ENCODE results near the gene PARP8. TPM values are rescaled to one million over a fixed set of nuclear protein-coding genes. Genes with fewer than 3 reads are reported as not detected.
A peak's percentile ranks its signal among the peaks of the same experiment; 100 is the strongest.
"Not testable (repeated sequence)": the region's sequence is repeated elsewhere in the genome, so short reads cannot be mapped to it uniquely, and the experiment has no call there.

The PARP8 gene
- 14.4 TPM for polyA plus RNA-seq (2013, experiment 1 of 2)
- 13.3 TPM for polyA plus RNA-seq (2013, experiment 2 of 2)

- peak within 1 kb of the TSS; percentile 94 for H4K8ac ChIP-seq (ENCODE audit: low read length)
- H3K4me1 ChIP-seq (ENCODE audit: control insufficient read depth, insufficient read depth, low read depth, low read length), result no peaks in the 10 kb centered on the region
- no peaks in the 10 kb centered on the region for H3K9me3 ChIP-seq (ENCODE audit: control insufficient read depth, low read length)
- peak within 1 kb of the TSS in 1 of 2 experiments; percentile 23 for H3K23ac ChIP-seq (ENCODE audit: low read length in 2 of 2)
- H3K27ac ChIP-seq (ENCODE audit: low read length, poor library complexity, severe bottlenecking), result peak within 1 kb of the TSS; percentile 57
- H2BK120ac ChIP-seq (ENCODE audit: low read depth, low read length), result peak within 1 kb of the TSS; percentile 82
- peak within 1 kb of the TSS; percentile 54 to 92 for H2BK12ac ChIP-seq (ENCODE audit: low read length in 2 of 2)
- no peaks in the 10 kb centered on the region for H3K36me3 ChIP-seq (ENCODE audit: control insufficient read depth in 1 of 2, insufficient read depth in 2 of 2, low read depth in 1 of 2, low read length in 2 of 2)
- H3K18ac ChIP-seq (ENCODE audit: low read depth in 1 of 2, low read length in 2 of 2), result peak within 1 kb of the TSS; percentile 98 to 99
- peak within 1 kb of the TSS; percentile 92 to 96 for H3K4me3 ChIP-seq (ENCODE audit: insufficient read depth in 1 of 2, low read depth in 1 of 2, low read length in 2 of 2)
- no peaks in the 10 kb centered on the region for H3K27me3 ChIP-seq (ENCODE audit: control insufficient read depth in 1 of 2, insufficient read depth in 1 of 2, low read length in 2 of 2)
- H3K9ac ChIP-seq (ENCODE audit: low read length), result peak within 1 kb of the TSS; percentile 94
- H4K91ac ChIP-seq (ENCODE audit: low read length), result peak within 1 kb of the TSS; percentile 97
- under 1% methylated on average over 32 of the region's 66 CpGs for WGBS
- peak within 1 kb of the TSS; percentile 61 for H2BK5ac ChIP-seq (ENCODE audit: low read depth, low read length, poor library complexity, severe bottlenecking)
- peaks cover 3% of the 10 kb centered on the region for H3K79me1 ChIP-seq (replicated peaks; ENCODE audit: low read length, poor library complexity, severe bottlenecking)
- DNase-seq, result peak; percentile 82
- H3K4me2 ChIP-seq (ENCODE audit: low read length, poor library complexity, severe bottlenecking), result peak within 1 kb of the TSS; percentile 87
- peak within 1 kb of the TSS; percentile 95 for H2AFZ ChIP-seq (ENCODE audit: low read depth, low read length)
- H2BK15ac ChIP-seq (ENCODE audit: low read depth, poor library complexity, severe bottlenecking), result peak within 1 kb of the TSS; percentile 90
- H3K4ac ChIP-seq (ENCODE audit: low read depth in 1 of 2, low read length in 2 of 2), result peak within 1 kb of the TSS; percentile 80 to 94
- H2AK5ac ChIP-seq (ENCODE audit: low read length, severe bottlenecking), result peak within 1 kb of the TSS; percentile 54
- peak within 1 kb of the TSS; percentile 86 to 96 for H3K14ac ChIP-seq (ENCODE audit: low read length in 2 of 2)
Measured at GRCh38 chr5:50666261-50667022, at the start of gene PARP8. PARP8 (plus strand) TSS chr5:50666637; CDS start chr5:50667096, 459 bp downstream.

- Histone ChIP-seq H2BK12ac (ENCODE audit: low read length in 2 of 2) (no peak overlapping the region), H3K23ac (ENCODE audit: low read length in 2 of 2) (no peak overlapping the region), H3K79me1 (replicated peaks; ENCODE audit: low read length, poor library complexity, severe bottlenecking) (no peaks in the 10 kb centered on the region), H2BK120ac (ENCODE audit: low read depth, low read length) (no peak overlapping the region), H3K27me3 (ENCODE audit: control insufficient read depth in 1 of 2, insufficient read depth in 1 of 2, low read length in 2 of 2) (no peaks in the 10 kb centered on the region), H2AK5ac (ENCODE audit: low read length, severe bottlenecking) (no peak overlapping the region), H4K8ac (ENCODE audit: low read length) (no peak overlapping the region), H2BK5ac (ENCODE audit: low read depth, low read length, poor library complexity, severe bottlenecking) (no peak overlapping the region), H3K4ac (ENCODE audit: low read depth in 1 of 2, low read length in 2 of 2) (no peak overlapping the region), H3K9ac (ENCODE audit: low read length) (no peak overlapping the region), H3K4me2 (ENCODE audit: low read length, poor library complexity, severe bottlenecking) (no peak overlapping the region), H3K36me3 (ENCODE audit: control insufficient read depth in 1 of 2, insufficient read depth in 2 of 2, low read depth in 1 of 2, low read length in 2 of 2) (no peaks in the 10 kb centered on the region), H3K4me3 (ENCODE audit: insufficient read depth in 1 of 2, low read depth in 1 of 2, low read length in 2 of 2) (no peak overlapping the region), H3K27ac (ENCODE audit: low read length, poor library complexity, severe bottlenecking) (no peak overlapping the region), H2BK15ac (ENCODE audit: low read depth, poor library complexity, severe bottlenecking) (no peak overlapping the region), H3K18ac (ENCODE audit: low read depth in 1 of 2, low read length in 2 of 2) (no peak overlapping the region), H3K4me1 (ENCODE audit: control insufficient read depth, insufficient read depth, low read depth, low read length) (no peaks in the 10 kb centered on the region), H3K9me3 (ENCODE audit: control insufficient read depth, low read length) (no peaks in the 10 kb centered on the region), H2AFZ (ENCODE audit: low read depth, low read length) (no peak overlapping the region), H4K91ac (ENCODE audit: low read length) (no peak overlapping the region), H3K14ac (ENCODE audit: low read length in 2 of 2) (no peak overlapping the region)
- 77% methylated on average over 3 of the region's 3 CpGs for WGBS
- DNase-seq, result no peak
Measured at GRCh38 chr5:50623666-50624065, 42.8 kb upstream of the PARP8 start.

GRCh38 chr5:50634866-50635265 lies 31.6 kb upstream of the PARP8 start:
- not testable (repeated sequence) for H3K9me3 ChIP-seq (ENCODE audit: control insufficient read depth, low read length); H3K18ac ChIP-seq (ENCODE audit: low read depth in 1 of 2, low read length in 2 of 2); H4K91ac ChIP-seq (ENCODE audit: low read length); H3K4me2 ChIP-seq (ENCODE audit: low read length, poor library complexity, severe bottlenecking); H3K4me3 ChIP-seq (ENCODE audit: insufficient read depth in 1 of 2, low read depth in 1 of 2, low read length in 2 of 2); H4K8ac ChIP-seq (ENCODE audit: low read length); H3K9ac ChIP-seq (ENCODE audit: low read length); H2AFZ ChIP-seq (ENCODE audit: low read depth, low read length); DNase-seq; H3K14ac ChIP-seq (ENCODE audit: low read length in 2 of 2); H3K27ac ChIP-seq (ENCODE audit: low read length, poor library complexity, severe bottlenecking); H2BK120ac ChIP-seq (ENCODE audit: low read depth, low read length); H3K23ac ChIP-seq (ENCODE audit: low read length in 2 of 2); H3K79me1 ChIP-seq (replicated peaks; ENCODE audit: low read length, poor library complexity, severe bottlenecking); H2BK15ac ChIP-seq (ENCODE audit: low read depth, poor library complexity, severe bottlenecking); H3K4me1 ChIP-seq (ENCODE audit: control insufficient read depth, insufficient read depth, low read depth, low read length); H2BK12ac ChIP-seq (ENCODE audit: low read length in 2 of 2); H2BK5ac ChIP-seq (ENCODE audit: low read depth, low read length, poor library complexity, severe bottlenecking); H3K4ac ChIP-seq (ENCODE audit: low read depth in 1 of 2, low read length in 2 of 2); H3K27me3 ChIP-seq (ENCODE audit: control insufficient read depth in 1 of 2, insufficient read depth in 1 of 2, low read length in 2 of 2); H3K36me3 ChIP-seq (ENCODE audit: control insufficient read depth in 1 of 2, insufficient read depth in 2 of 2, low read depth in 1 of 2, low read length in 2 of 2); H2AK5ac ChIP-seq (ENCODE audit: low read length, severe bottlenecking)
- 69% methylated on average over 2 of the region's 2 CpGs for WGBS

GRCh38 chr5:50637576-50637975 lies 28.9 kb upstream of the PARP8 start:
- H3K36me3 ChIP-seq (ENCODE audit: control insufficient read depth in 1 of 2, insufficient read depth in 2 of 2, low read depth in 1 of 2, low read length in 2 of 2); H2BK120ac ChIP-seq (ENCODE audit: low read depth, low read length); H3K4ac ChIP-seq (ENCODE audit: low read depth in 1 of 2, low read length in 2 of 2); H2AK5ac ChIP-seq (ENCODE audit: low read length, severe bottlenecking); H3K4me2 ChIP-seq (ENCODE audit: low read length, poor library complexity, severe bottlenecking); H2BK5ac ChIP-seq (ENCODE audit: low read depth, low read length, poor library complexity, severe bottlenecking); H3K27ac ChIP-seq (ENCODE audit: low read length, poor library complexity, severe bottlenecking); H4K91ac ChIP-seq (ENCODE audit: low read length); H2BK15ac ChIP-seq (ENCODE audit: low read depth, poor library complexity, severe bottlenecking); H3K14ac ChIP-seq (ENCODE audit: low read length in 2 of 2); DNase-seq; H2BK12ac ChIP-seq (ENCODE audit: low read length in 2 of 2); H3K79me1 ChIP-seq (replicated peaks; ENCODE audit: low read length, poor library complexity, severe bottlenecking); H2AFZ ChIP-seq (ENCODE audit: low read depth, low read length); H3K23ac ChIP-seq (ENCODE audit: low read length in 2 of 2); H3K18ac ChIP-seq (ENCODE audit: low read depth in 1 of 2, low read length in 2 of 2); H3K9ac ChIP-seq (ENCODE audit: low read length); H4K8ac ChIP-seq (ENCODE audit: low read length); H3K4me1 ChIP-seq (ENCODE audit: control insufficient read depth, insufficient read depth, low read depth, low read length); H3K4me3 ChIP-seq (ENCODE audit: insufficient read depth in 1 of 2, low read depth in 1 of 2, low read length in 2 of 2); H3K27me3 ChIP-seq (ENCODE audit: control insufficient read depth in 1 of 2, insufficient read depth in 1 of 2, low read length in 2 of 2); H3K9me3 ChIP-seq (ENCODE audit: control insufficient read depth, low read length): not testable (repeated sequence)
- no CpG with 5 or more reads among the region's 2 CpGs for WGBS

All from mesenchymal stem cell (in vitro differentiated cells and primary cell).